ENCODE data around the gene DENND2D. TPM values are rescaled to one million over a fixed set of nuclear protein-coding genes. Genes with fewer than 3 reads are reported as not detected.

DENND2D gene
- total RNA-seq, 1 experiment from 2014 or later, result 0.11 TPM

GRCh38 chr1:111191496-111191895, 8.9 kb downstream of the DENND2D start:
- Histone ChIP-seq H4K8ac (replicated peaks; ENCODE audit: insufficient read length, low read depth, low read length) (no peak overlapping the region), H3T11ph (ENCODE audit: low read length) (no peak overlapping the region), H2BK12ac (ENCODE audit: insufficient read length, low read depth, low read length) (no peak overlapping the region), H2BK20ac (ENCODE audit: low read depth, low read length, poor library complexity, severe bottlenecking) (no peak overlapping the region), H3K79me2 (ENCODE audit: insufficient read depth, low read length) (no peaks in the 10 kb centered on the region), H3K4me2 (ENCODE audit: insufficient read depth, insufficient read length, low read length) (no peak overlapping the region), H4K20me1 (ENCODE audit: control insufficient read depth, insufficient read depth, insufficient read length) (no peaks in the 10 kb centered on the region), H3K4ac (ENCODE audit: low read depth, low read length) (no peak overlapping the region), H2BK15ac (ENCODE audit: low read depth, low read length) (no peak overlapping the region), H3K27ac (ENCODE audit: insufficient read length, low read depth, low read length) (no peak overlapping the region), H4K91ac (ENCODE audit: insufficient read length, low read depth, low read length) (no peak overlapping the region), H3K9ac (ENCODE audit: extremely low read depth, insufficient read length, low read length) (no peak overlapping the region), H4K5ac (ENCODE audit: insufficient read length, low read depth, low read length) (no peak overlapping the region), H3K18ac (ENCODE audit: insufficient read length, low read depth, low read length) (no peak overlapping the region), H3K23ac (ENCODE audit: insufficient read length, low read depth, low read length) (no peak overlapping the region), H3K27me3 (ENCODE audit: insufficient read depth, low read length) (no peaks in the 10 kb centered on the region; the same call in 1 of the 2 replicates), H3K9me3 (ENCODE audit: control insufficient read depth, low read depth, low read length) (no peaks in the 10 kb centered on the region), H3K23me2 (ENCODE audit: insufficient read length, low read depth, low read length, poor library complexity, severe bottlenecking) (no peaks in the 10 kb centered on the region), H3K79me1 (ENCODE audit: insufficient read depth, low read depth, low read length, poor library complexity, severe bottlenecking) (no peaks in the 10 kb centered on the region), H2BK120ac (ENCODE audit: low read depth, low read length, poor library complexity, severe bottlenecking) (no peak overlapping the region), H2AK5ac (ENCODE audit: insufficient read length, low read length) (no peak overlapping the region), H2BK5ac (ENCODE audit: insufficient read length, low read length) (no peak overlapping the region), H3K56ac (ENCODE audit: insufficient read length, low read depth, low read length) (no peak overlapping the region), H2AFZ (ENCODE audit: low read length) (no peak overlapping the region), H3K4me1 (ENCODE audit: insufficient read depth, low read length) (no peaks in the 10 kb centered on the region), H3K14ac (ENCODE audit: insufficient read depth, low read length) (no peak overlapping the region)
- no peaks in the 10 kb centered on the region for H3K27me3 Mint-ChIP-seq (ENCODE audit: low read depth)
- no peak overlapping the region for H3K4me3 Mint-ChIP-seq
- H3K9me3 Mint-ChIP-seq, result no peaks in the 10 kb centered on the region
- WGBS (ENCODE audit: extremely low coverage, insufficient read length, low lambda C conversion rate), result no CpG with 5 or more reads among the region's 3 CpGs
- H3K27ac Mint-ChIP-seq, result no peak overlapping the region; a peak in 1 of 7 replicates
- DNase-seq, result no peak
- peaks cover 5 to 27% (median 6%) of the 10 kb centered on the region in 3 experiments; a peak in 5 of 7 replicates for H3K36me3 Mint-ChIP-seq (ENCODE audit: insufficient read depth in 1 of 3, low read depth in 3 of 3)
- TF ChIP-seq, protein P1, sequence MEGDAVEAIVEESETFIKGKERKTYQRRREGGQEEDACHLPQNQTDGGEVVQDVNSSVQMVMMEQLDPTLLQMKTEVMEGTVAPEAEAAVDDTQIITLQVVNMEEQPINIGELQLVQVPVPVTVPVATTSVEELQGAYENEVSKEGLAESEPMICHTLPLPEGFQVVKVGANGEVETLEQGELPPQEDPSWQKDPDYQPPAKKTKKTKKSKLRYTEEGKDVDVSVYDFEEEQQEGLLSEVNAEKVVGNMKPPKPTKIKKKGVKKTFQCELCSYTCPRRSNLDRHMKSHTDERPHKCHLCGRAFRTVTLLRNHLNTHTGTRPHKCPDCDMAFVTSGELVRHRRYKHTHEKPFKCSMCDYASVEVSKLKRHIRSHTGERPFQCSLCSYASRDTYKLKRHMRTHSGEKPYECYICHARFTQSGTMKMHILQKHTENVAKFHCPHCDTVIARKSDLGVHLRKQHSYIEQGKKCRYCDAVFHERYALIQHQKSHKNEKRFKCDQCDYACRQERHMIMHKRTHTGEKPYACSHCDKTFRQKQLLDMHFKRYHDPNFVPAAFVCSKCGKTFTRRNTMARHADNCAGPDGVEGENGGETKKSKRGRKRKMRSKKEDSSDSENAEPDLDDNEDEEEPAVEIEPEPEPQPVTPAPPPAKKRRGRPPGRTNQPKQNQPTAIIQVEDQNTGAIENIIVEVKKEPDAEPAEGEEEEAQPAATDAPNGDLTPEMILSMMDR (conservative IDR thresholded peaks at IDR 0.05), result no peak
- peaks cover 9 to 13% of the 10 kb centered on the region in 2 experiments; a peak in 3 of 4 replicates for H3K4me1 Mint-ChIP-seq

Measured in H9 (cell line).